Body of pancreas (tissue), 4 donors: Measurements from ENCODE around the gene RAG2. TPM values are rescaled to one million over a fixed set of nuclear protein-coding genes. Genes with fewer than 3 reads are reported as not detected.
A peak's percentile ranks its signal among the peaks of the same experiment; 100 is the strongest.

Source experiments
- ATAC-seq: fragments of 150-250 bp; one replicate; pipeline ENCODE4 v1.9.1; 2016
- DNase-seq, 4 donors: peaks; one replicate each; pipeline ENCODE4 v3.0.0-alpha.2; 2019
- H3K27ac ChIP-seq, 4 donors: fragments of 200-600 bp; sonication (generic); 1 replicate in 3 of 4; 2 replicates in 1 of 4; pipeline versions ENCODE4 v1.5.1 to v1.6.1; 2016 to 2019; ENCODE audit warnings: mild to moderate bottlenecking in 1 of 4, mixed read lengths in 1 of 4, moderate library complexity in 1 of 4
- H3K27me3 ChIP-seq, 2 donors: fragments of 200-600 bp; sonication (generic); one replicate each; pipeline ENCODE4 v1.6.0; 2016; ENCODE audit warnings: mild to moderate bottlenecking in 1 of 2
- H3K36me3 ChIP-seq, 2 donors: fragments of 200-600 bp; sonication (generic); replicated peaks in 1 of 2; 2 replicates each; pipeline ENCODE4 v1.5.1; 2016; ENCODE audit warnings: low read depth in 2 of 2; ENCODE audit not compliant: insufficient read depth in 1 of 2
- H3K4me1 ChIP-seq: fragments of 200-600 bp; sonication (generic); one replicate; pipeline ENCODE4 v1.6.0; 2016
- H3K4me3 ChIP-seq, 2 donors: fragments of 200-600 bp; sonication (generic); 1 replicate in 1 of 2; 2 replicates in 1 of 2; pipeline ENCODE4 v1.5.1; 2016 to 2019
- H3K9me3 ChIP-seq, 3 donors: fragments of 200-600 bp; sonication (generic); 1 replicate in 2 of 3; 2 replicates in 1 of 3; pipeline ENCODE4 v1.5.1; 2016
- POLR2A ChIP-seq, 3 donors: fragments of 450-650 bp; IDR thresholded peaks; one replicate each; pipeline ENCODE4 v1.6.1; 2016; ENCODE audit warnings: antibody characterized with exemption in 3 of 3, mild to moderate bottlenecking in 2 of 3
- WGBS, 2 donors: methylation state at CpG; one replicate each; pipeline ENCODE4 v1.1.5; 2017; 5-methylcytosine and 5-hydroxymethylcytosine counted together
- intact Hi-C: fragments of 100-400 bp; cut with DNase I; formaldehyde crosslinking; loops from one replicate; pipeline ENCODE4 v1.15.1; 2023
- total RNA-seq, 2 donors: library from RNA; depleted of rRNA; stranded (reverse); fragments of >200 nt; gene quantifications; one replicate each; pipeline ENCODE4 v1.1.0, GENCODE V29; 2016
- TF ChIP-seq, protein P1 (sequence below), 7 experiments: fragments of 450-650 bp in 4 of 7; fragments of 200-600 bp in 3 of 7; sonication (generic) in 3 of 7; IDR thresholded peaks; one replicate each; pipeline ENCODE4 v1.5.1; 2016 to 2019; ENCODE audit warnings: antibody characterized with exemption in 7 of 7

Gene RAG2
- total RNA-seq, 2 donors from 2014 or later = not detected

DNA sequence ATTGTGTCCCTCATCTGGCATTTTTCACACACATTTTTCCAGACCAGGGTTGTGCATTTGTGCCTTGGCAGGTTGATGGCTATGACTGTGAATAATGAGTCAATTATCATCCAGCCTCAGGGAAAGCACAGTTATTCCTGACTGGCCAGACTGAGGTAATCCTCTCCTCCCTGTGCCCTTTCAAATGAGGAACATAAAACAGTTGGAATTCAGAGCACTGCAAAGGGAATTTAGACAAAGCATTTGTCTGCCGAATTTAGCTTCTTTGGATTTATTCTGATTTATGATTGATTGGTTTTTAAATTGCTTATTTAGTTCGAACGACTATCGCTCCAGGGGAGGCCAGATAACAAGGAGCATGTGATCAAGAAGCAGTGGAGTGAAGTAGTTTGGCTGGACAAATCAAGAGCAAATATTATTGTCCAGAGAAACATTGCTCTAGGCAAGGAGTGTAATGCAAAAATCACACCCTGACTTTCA is 30.8 kb upstream of the RAG2 start:
- ATAC-seq (peak; percentile 95), DNase-seq (peak; percentile 26 to 60 (median 46))
- Histone ChIP-seq H3K27me3 (no peaks in the 10 kb centered on the region), H3K4me3 (no peak overlapping the region), H3K9me3 (no peaks in the 10 kb centered on the region), H3K27ac (peak overlapping the region in 3 of 4 donors; percentile 36 to 56 (median 45)), H3K4me1 (peaks cover 22% of the 10 kb centered on the region), H3K36me3 (no peaks in the 10 kb centered on the region)
- TF ChIP-seq POLR2A (IDR thresholded peaks at IDR 0.05) = no peak
- TF ChIP-seq, protein P1, sequence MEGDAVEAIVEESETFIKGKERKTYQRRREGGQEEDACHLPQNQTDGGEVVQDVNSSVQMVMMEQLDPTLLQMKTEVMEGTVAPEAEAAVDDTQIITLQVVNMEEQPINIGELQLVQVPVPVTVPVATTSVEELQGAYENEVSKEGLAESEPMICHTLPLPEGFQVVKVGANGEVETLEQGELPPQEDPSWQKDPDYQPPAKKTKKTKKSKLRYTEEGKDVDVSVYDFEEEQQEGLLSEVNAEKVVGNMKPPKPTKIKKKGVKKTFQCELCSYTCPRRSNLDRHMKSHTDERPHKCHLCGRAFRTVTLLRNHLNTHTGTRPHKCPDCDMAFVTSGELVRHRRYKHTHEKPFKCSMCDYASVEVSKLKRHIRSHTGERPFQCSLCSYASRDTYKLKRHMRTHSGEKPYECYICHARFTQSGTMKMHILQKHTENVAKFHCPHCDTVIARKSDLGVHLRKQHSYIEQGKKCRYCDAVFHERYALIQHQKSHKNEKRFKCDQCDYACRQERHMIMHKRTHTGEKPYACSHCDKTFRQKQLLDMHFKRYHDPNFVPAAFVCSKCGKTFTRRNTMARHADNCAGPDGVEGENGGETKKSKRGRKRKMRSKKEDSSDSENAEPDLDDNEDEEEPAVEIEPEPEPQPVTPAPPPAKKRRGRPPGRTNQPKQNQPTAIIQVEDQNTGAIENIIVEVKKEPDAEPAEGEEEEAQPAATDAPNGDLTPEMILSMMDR (IDR thresholded peaks at IDR 0.05) = no peak
- intact Hi-C loops = no loop called here
- WGBS, 2 donors = 14 to 24% methylated on average over 4 of the region's 4 CpGs

DNA sequence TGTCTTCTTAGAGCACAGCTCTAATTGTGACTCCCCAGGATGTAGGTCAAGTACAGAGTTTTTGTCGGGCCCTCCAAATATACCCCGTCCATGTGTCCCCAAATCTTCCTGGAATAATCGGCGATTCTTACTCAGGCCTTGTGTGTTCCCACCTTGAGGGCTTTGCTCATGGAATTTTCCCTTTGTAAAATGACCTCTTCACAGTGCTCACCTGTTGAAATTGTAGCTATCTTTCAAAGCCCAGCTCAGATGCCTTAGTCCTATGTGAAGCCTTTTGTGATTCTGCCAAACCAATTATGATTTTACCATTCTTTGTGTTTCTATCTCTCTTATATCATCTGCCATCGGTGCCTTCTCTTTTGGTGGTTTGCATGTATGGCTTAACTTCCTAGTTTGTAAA is 30.1 kb upstream of the RAG2 start:
- DNase-seq = no peak
- intact Hi-C loops = no loop called here

GRCh38 chr11:36627471-36627870 is 29.4 kb upstream of the RAG2 start:
- 76 to 79% methylated on average over 2 of the region's 2 CpGs for WGBS, 2 donors
- no peaks in the 10 kb centered on the region for H3K36me3 ChIP-seq
- H3K27me3 ChIP-seq = no peaks in the 10 kb centered on the region
- H3K9me3 ChIP-seq = no peaks in the 10 kb centered on the region
- intact Hi-C loops = no loop called here
- no peak for ATAC-seq
- no peak for DNase-seq
- H3K4me1 ChIP-seq = peaks cover 22% of the 10 kb centered on the region
- H3K4me3 ChIP-seq = no peak overlapping the region
- no peak overlapping the region for H3K27ac ChIP-seq
- TF ChIP-seq POLR2A (IDR thresholded peaks at IDR 0.05) = no peak
- TF ChIP-seq, protein P1 (IDR thresholded peaks at IDR 0.05) = no peak

More for the DNA sequence above, 30.1 kb upstream of the RAG2 start:
- Histone ChIP-seq H3K27ac (peak overlapping the region in 3 of 4 donors; percentile 36 to 56 (median 45)), H3K9me3 (no peaks in the 10 kb centered on the region), H3K4me3 (no peak overlapping the region), H3K27me3 (no peaks in the 10 kb centered on the region), H3K4me1 (peaks cover 22% of the 10 kb centered on the region), H3K36me3 (no peaks in the 10 kb centered on the region)
- 73 to 78% methylated on average over 5 of the region's 5 CpGs for WGBS, 2 donors
- TF ChIP-seq POLR2A (IDR thresholded peaks at IDR 0.05) = no peak
- TF ChIP-seq, protein P1 (IDR thresholded peaks at IDR 0.05) = no peak
- no peak for ATAC-seq

GRCh38 chr11:36627006-36627405 is 29.0 kb upstream of the RAG2 start:
- DNase-seq = no peak
- 95% methylated on average over 1 of the region's 1 CpG for WGBS, 2 donors
- H3K4me3 ChIP-seq = no peak overlapping the region
- H3K9me3 ChIP-seq = no peaks in the 10 kb centered on the region
- H3K36me3 ChIP-seq = no peaks in the 10 kb centered on the region
- H3K27me3 ChIP-seq = no peaks in the 10 kb centered on the region
- no peak overlapping the region for H3K27ac ChIP-seq
- ATAC-seq = no peak
- TF ChIP-seq, protein P1 (IDR thresholded peaks at IDR 0.05) = no peak
- TF ChIP-seq POLR2A (IDR thresholded peaks at IDR 0.05) = no peak
- H3K4me1 ChIP-seq = peaks cover 22% of the 10 kb centered on the region
- intact Hi-C loops = no loop called here

DNA sequence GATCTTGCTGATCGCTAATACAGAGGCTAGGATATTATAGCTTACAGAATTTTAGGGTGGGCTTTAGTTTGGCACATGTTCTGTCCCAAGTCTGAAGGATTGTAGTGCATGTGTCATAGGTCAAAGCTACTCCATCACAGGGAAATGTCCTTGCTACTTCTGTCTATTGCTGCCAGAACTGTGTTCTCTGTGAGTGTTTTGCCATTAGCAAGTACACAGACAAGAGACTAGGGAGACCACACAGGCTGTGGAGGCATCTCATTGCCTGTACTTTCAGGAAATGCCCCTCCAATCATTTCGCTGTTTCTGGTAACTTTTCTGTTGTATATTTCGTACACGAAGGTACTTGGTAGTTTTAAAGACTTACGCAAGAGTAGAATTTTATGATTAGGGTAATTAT is 25.5 kb upstream of the RAG2 start:
- ATAC-seq (no peak), DNase-seq (no peak)
- Histone ChIP-seq H3K36me3 (no peaks in the 10 kb centered on the region), H3K4me1 (peaks cover 18% of the 10 kb centered on the region), H3K27ac (no peak overlapping the region), H3K4me3 (no peak overlapping the region), H3K9me3 (no peaks in the 10 kb centered on the region), H3K27me3 (no peaks in the 10 kb centered on the region)
- intact Hi-C loops = no loop called here
- no peak for TF ChIP-seq POLR2A (IDR thresholded peaks at IDR 0.05)
- TF ChIP-seq, protein P1 (IDR thresholded peaks at IDR 0.05) = no peak
- 61 to 87% methylated on average over 5 of the region's 5 CpGs for WGBS, 2 donors
